IgD-negative memory B cell (primary cell): ENCODE data around the gene GRAMD4. TPM values are rescaled to one million over a fixed set of nuclear protein-coding genes. Genes with fewer than 3 reads are reported as not detected.
"Not testable (repeated sequence)": the region's sequence is repeated elsewhere in the genome, so short reads cannot be mapped to it uniquely, and the experiment has no call there.

ENCODE experiments used
- H3K27ac Mint-ChIP-seq, 3 donors: one replicate each; pipeline ENCODE4 v1.8.0; 2020 to 2022; ENCODE audit warnings: mild to moderate bottlenecking in 3 of 3, mixed read lengths in 3 of 3, moderate library complexity in 1 of 3
- H3K27me3 Mint-ChIP-seq: one replicate; pipeline ENCODE4 v1.8.0; 2021; ENCODE audit warnings: mixed read lengths
- H3K36me3 Mint-ChIP-seq: one replicate; pipeline ENCODE4 v1.8.0; 2020; ENCODE audit warnings: mild to moderate bottlenecking, mixed read lengths
- H3K4me1 Mint-ChIP-seq, 3 donors: one replicate each; pipeline ENCODE4 v1.8.0; 2020 to 2022; ENCODE audit warnings: mixed read lengths in 3 of 3, mild to moderate bottlenecking in 1 of 3
- H3K4me3 Mint-ChIP-seq, 4 donors: one replicate each; pipeline ENCODE4 v1.8.0; 2020 to 2022; ENCODE audit warnings: mild to moderate bottlenecking in 4 of 4, mixed read lengths in 4 of 4, moderate library complexity in 3 of 4
- H3K9me3 Mint-ChIP-seq, 3 donors: one replicate each; pipeline ENCODE4 v1.8.0; 2020 to 2021; ENCODE audit warnings: mixed read lengths in 3 of 3, mild to moderate bottlenecking in 1 of 3
- polyA plus RNA-seq: library from polyadenylated mRNA; unstranded; fragments of 300-500 nt; fragmentation: Illumina TruSeq; gene quantifications from one replicate; pipeline ENCODE4 v1.2.3, GENCODE V29; 2021

Gene GRAMD4
- polyA plus RNA-seq, 1 donor from 2014 or later, result 18.4 TPM

GRCh38 chr22:46614025-46614931 is 5.9 kb upstream of the GRAMD4 start:
- H3K4me1 Mint-ChIP-seq, result peaks cover 20 to 32% (median 28%) of the 10 kb centered on the region in 3 donors
- no peaks in the 10 kb centered on the region for H3K27me3 Mint-ChIP-seq
- peak overlapping the region; percentile 90 to 99 (median 94) for H3K4me3 Mint-ChIP-seq
- peak overlapping the region; percentile 72 to 95 (median 89) for H3K27ac Mint-ChIP-seq
- H3K9me3 Mint-ChIP-seq, result no peaks in the 10 kb centered on the region
- no peaks in the 10 kb centered on the region for H3K36me3 Mint-ChIP-seq

DNA sequence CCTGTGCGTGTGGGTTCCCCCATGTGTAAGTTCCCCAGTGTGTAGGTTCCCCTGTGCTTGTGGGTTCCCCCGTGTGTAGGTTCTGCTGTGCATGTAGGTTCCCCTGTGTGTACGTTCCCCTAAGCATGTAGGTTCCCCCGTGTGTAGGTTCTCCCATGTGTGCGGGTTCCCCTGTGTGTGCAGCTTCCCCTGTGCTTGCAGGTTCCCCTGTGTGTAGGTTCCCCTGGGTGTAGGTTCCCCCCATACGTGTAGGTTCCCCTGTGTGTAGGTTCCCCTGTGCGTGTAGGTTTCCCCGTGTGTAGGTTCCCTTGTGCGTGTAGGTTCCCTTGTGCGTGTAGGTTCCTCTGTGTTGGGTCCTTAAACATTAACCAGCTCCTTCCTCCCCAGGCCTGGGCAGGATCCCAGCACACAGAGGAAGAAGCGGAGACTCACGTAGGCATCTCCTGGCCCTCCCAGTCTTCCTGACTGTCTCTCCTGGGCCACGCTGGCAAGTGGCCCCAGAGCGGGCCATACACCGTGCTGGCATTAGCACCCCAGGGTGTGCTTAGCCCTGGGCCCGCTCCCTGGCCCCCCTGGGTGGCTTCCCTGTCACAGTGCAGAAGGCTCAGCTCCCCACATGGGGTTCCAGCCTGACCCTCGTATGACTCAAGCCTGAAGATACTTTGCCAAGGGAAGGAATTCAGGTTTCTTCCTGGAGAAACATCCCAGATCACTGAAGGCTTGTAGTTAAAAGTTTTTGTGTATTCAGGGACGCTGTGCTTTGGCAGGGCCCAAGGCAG is 2.8 kb upstream of the GRAMD4 start:
- Mint-ChIP-seq H3K9me3 (no peaks in the 10 kb centered on the region), H3K27me3 (no peaks in the 10 kb centered on the region), H3K4me1 (peaks cover 16 to 27% (median 25%) of the 10 kb centered on the region in 3 donors), H3K36me3 (no peaks in the 10 kb centered on the region), H3K27ac (peak overlapping the region in 1 of 3 donors; percentile 68), H3K4me3 (peak overlapping the region in 1 of 4 donors; percentile 3)

DNA sequence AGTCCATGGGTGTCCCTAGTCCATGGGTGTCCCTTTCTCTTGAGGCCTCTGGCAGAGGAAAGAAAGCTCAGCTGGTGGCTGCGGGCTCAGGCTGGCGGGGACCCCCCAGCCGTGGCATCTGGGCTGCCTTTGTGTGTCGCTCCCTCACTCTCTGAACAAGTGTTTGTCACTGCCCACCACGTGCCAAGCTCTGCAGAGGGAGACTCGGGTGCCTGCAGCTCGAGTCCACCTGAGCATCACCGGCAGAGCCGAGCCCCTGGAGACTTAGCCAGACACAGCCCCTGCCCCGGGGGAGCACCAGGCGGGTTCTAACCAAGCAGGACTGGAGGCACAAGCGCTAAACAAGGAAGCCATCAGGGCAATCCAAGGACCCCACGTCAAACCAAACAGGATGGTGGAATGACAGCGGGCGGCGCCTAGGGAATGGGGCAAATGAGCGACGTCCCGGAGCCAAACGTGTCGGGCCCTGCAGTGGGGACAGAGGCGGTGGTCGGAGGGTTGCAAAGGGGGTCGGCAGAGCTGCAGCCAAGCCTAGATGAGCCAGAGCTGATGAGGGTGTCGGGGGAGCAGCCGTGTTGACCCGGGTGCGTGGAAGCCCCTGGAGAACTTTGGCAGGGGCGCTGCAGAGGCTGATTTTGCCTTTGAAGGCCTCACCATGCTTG is 2.1 kb upstream of the GRAMD4 start:
- Mint-ChIP-seq H3K27me3 (no peaks in the 10 kb centered on the region), H3K4me1 (peaks cover 15 to 21% (median 19%) of the 10 kb centered on the region in 3 donors), H3K4me3 (no peak overlapping the region), H3K27ac (peak overlapping the region in 1 of 3 donors; percentile 68), H3K9me3 (no peaks in the 10 kb centered on the region), H3K36me3 (no peaks in the 10 kb centered on the region)

- Mint-ChIP-seq H3K4me1 (peaks cover 13 to 20% (median 19%) of the 10 kb centered on the region in 3 donors), H3K4me3 (peak overlapping the region in 1 of 4 donors; percentile 12), H3K27me3 (no peaks in the 10 kb centered on the region), H3K27ac (peak overlapping the region in 1 of 3 donors; percentile 3), H3K36me3 (no peaks in the 10 kb centered on the region), H3K9me3 (no peaks in the 10 kb centered on the region)
Measured at GRCh38 chr22:46618667-46619066, 1.5 kb upstream of the GRAMD4 start.

- peaks cover 1% of the 10 kb centered on the region for H3K36me3 Mint-ChIP-seq
- H3K4me1 Mint-ChIP-seq, result peaks cover 13 to 18% (median 17%) of the 10 kb centered on the region in 3 donors
- no peaks in the 10 kb centered on the region for H3K27me3 Mint-ChIP-seq
- peak overlapping the region in 1 of 3 donors; percentile 3 for H3K27ac Mint-ChIP-seq
- H3K4me3 Mint-ChIP-seq, result peak overlapping the region in 1 of 4 donors; percentile 12
- no peaks in the 10 kb centered on the region for H3K9me3 Mint-ChIP-seq
Measured at GRCh38 chr22:46619240-46619829, 851 bp upstream of the GRAMD4 start.

- Mint-ChIP-seq H3K36me3 (peaks cover 1% of the 10 kb centered on the region), H3K9me3 (no peaks in the 10 kb centered on the region), H3K4me1 (peaks cover 12 to 18% (median 15%) of the 10 kb centered on the region in 3 donors), H3K27ac (no peak overlapping the region), H3K4me3 (peak overlapping the region in 1 of 4 donors; percentile 66), H3K27me3 (no peaks in the 10 kb centered on the region)
Measured at GRCh38 chr22:46620588-46621242, 529 bp downstream of the GRAMD4 start.

DNA sequence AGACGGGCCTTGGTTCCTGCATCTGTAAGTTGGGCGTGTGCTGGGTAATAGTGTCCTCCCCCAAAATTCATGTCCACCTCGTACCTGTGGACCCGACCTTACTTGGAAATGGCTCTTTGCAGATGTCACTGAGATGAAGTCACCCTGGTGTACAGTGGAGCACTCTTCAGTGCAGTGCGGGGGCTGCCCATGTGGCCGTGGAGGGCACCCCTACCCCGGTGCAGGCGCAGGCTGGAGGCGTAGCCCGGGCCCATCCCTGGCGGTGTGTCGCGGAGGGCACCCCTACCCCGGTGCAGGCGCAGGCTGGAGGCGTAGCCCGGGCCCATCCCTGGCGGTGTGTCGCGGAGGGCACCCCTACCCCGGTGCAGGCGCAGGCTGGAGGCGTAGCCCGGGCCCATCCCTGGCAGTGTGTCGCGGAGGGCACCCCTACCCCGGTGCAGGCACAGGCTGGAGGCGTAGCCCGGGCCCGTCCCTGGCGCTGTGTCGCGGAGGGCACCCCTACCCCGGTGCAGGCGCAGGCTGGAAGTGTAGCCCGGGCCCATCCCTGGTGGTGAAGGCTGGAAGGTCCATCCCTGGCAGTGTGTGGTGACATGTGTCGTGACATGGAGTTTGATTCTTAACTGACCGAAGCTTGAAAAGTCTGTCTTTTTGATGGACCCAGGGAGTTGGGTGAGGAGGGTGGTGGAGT is 1.2 kb downstream of the GRAMD4 start:
- H3K36me3 Mint-ChIP-seq, H3K9me3 Mint-ChIP-seq, H3K27me3 Mint-ChIP-seq: not testable (repeated sequence)
- Mint-ChIP-seq H3K4me3 (peak overlapping the region in 2 of 4 donors; percentile 54 to 66), H3K4me1 (peaks cover 12 to 20% (median 15%) of the 10 kb centered on the region in 3 donors), H3K27ac (peak overlapping the region in 2 of 3 donors; percentile 45 to 83)

DNA sequence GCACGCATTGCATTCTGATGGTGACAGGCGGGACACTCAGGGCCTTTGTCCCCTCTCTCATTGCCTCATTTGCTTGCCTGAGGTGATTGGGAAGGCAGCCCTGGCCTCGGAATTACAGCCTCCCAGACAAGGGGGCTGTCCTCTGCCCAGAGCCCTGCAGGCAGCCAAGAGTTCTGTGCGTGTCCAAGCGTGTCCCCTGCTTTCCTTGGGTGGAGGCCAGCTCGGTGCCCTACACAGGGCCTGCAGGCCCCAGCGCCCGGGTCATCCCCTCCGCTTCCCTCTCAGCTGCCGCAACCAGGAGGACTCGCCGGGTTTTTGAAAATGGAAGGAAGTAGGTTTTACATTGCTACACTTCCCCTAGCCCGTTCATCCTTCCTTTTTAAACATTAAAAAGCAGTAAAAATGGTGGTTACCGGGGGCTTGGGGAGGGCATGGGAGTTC is 1.9 kb downstream of the GRAMD4 start:
- H3K4me1 Mint-ChIP-seq, result peaks cover 12 to 20% (median 15%) of the 10 kb centered on the region in 3 donors
- H3K36me3 Mint-ChIP-seq, result peaks cover 1% of the 10 kb centered on the region
- peak overlapping the region; percentile 35 to 83 (median 45) for H3K27ac Mint-ChIP-seq
- no peaks in the 10 kb centered on the region for H3K27me3 Mint-ChIP-seq
- H3K9me3 Mint-ChIP-seq, result no peaks in the 10 kb centered on the region
- H3K4me3 Mint-ChIP-seq, result peak overlapping the region in 1 of 4 donors; percentile 54

GRCh38 chr22:46625113-46625842 is 5.1 kb downstream of the GRAMD4 start:
- Mint-ChIP-seq H3K4me3 (no peak overlapping the region), H3K36me3 (peaks cover 1% of the 10 kb centered on the region), H3K27me3 (no peaks in the 10 kb centered on the region), H3K9me3 (no peaks in the 10 kb centered on the region), H3K27ac (peak overlapping the region in 1 of 3 donors; percentile 82), H3K4me1 (peaks cover 11 to 15% (median 12%) of the 10 kb centered on the region in 3 donors)

GRCh38 chr22:46625843-46626349 is 5.7 kb downstream of the GRAMD4 start:
- Mint-ChIP-seq H3K36me3 (peaks cover 1% of the 10 kb centered on the region), H3K4me3 (no peak overlapping the region), H3K27me3 (no peaks in the 10 kb centered on the region), H3K4me1 (peaks cover 11 to 15% (median 12%) of the 10 kb centered on the region in 3 donors), H3K9me3 (no peaks in the 10 kb centered on the region), H3K27ac (peak overlapping the region in 1 of 3 donors; percentile 82)

GRCh38 chr22:46626356-46626755 is 6.2 kb downstream of the GRAMD4 start:
- Mint-ChIP-seq H3K9me3 (no peaks in the 10 kb centered on the region), H3K27me3 (no peaks in the 10 kb centered on the region), H3K4me3 (no peak overlapping the region), H3K4me1 (peaks cover 7 to 15% (median 12%) of the 10 kb centered on the region in 3 donors), H3K36me3 (peaks cover 1% of the 10 kb centered on the region), H3K27ac (no peak overlapping the region)

- H3K9me3 Mint-ChIP-seq, result no peaks in the 10 kb centered on the region
- H3K36me3 Mint-ChIP-seq, result peaks cover 1% of the 10 kb centered on the region
- H3K4me1 Mint-ChIP-seq, result peaks cover 7 to 13% (median 12%) of the 10 kb centered on the region in 3 donors
- H3K27me3 Mint-ChIP-seq, result no peaks in the 10 kb centered on the region
- H3K27ac Mint-ChIP-seq, result no peak overlapping the region
- H3K4me3 Mint-ChIP-seq, result no peak overlapping the region
Measured at GRCh38 chr22:46626911-46627805, 7.0 kb downstream of the GRAMD4 start.
